Colonic mucosa (tissue), 4 donors: Measurements from ENCODE around the gene PNKD. TPM values are rescaled to one million over a fixed set of nuclear protein-coding genes. Genes with fewer than 3 reads are reported as not detected.

ENCODE experiments used
- DNase-seq: peaks from one replicate; pipeline ENCODE4 v3.0.0-alpha.2; 2020
- H3K27ac ChIP-seq: fragments of 200-600 bp; one replicate; pipeline ENCODE4 v1.8.0; 2021
- H3K27me3 ChIP-seq: fragments of 200-600 bp; one replicate; pipeline ENCODE4 v1.8.0; 2021
- H3K36me3 ChIP-seq: fragments of 200-600 bp; one replicate; pipeline ENCODE4 v1.8.0; 2021
- H3K4me1 ChIP-seq: fragments of 200-600 bp; one replicate; pipeline ENCODE4 v1.8.0; 2021; ENCODE audit warnings: mild to moderate bottlenecking
- H3K4me3 ChIP-seq: fragments of 200-600 bp; one replicate; pipeline ENCODE4 v1.8.0; 2021
- H3K9ac ChIP-seq, 2 donors: one replicate each; pipeline ENCODE4 v1.7.0; 2013; ENCODE audit warnings: control low read depth in 2 of 2, low read depth in 2 of 2, low read length in 2 of 2
- H3K9me3 ChIP-seq: fragments of 200-600 bp; one replicate; pipeline ENCODE4 v1.8.0; 2021
- intact Hi-C: fragments of 100-400 bp; cut with DNase I; formaldehyde crosslinking; loops from one replicate; pipeline ENCODE4 v1.14.1; 2022
- total RNA-seq, 2 donors: library from RNA; stranded (reverse); fragmentation: NEBNext Ultra II Directional in 1 of 2; extraction: Animal tissue kit (Norgen Biotek cat#: 25700) in 1 of 2; gene quantifications; one replicate each; pipeline ENCODE4 v1.2.1, GENCODE V29; 2021
- TF ChIP-seq, protein P1 (sequence below): fragments of 200-600 bp; IDR thresholded peaks from one replicate; pipeline ENCODE4 v1.8.0; 2022; ENCODE audit warnings: antibody characterized with exemption, mild to moderate bottlenecking
- donor health status: healthy.
- donor health status: DM: no; HTN: no; CAD: no.
- donor health status: DM: no; HTN: no; CAD: no.

The PNKD gene
- total RNA-seq, 2 donors from 2014 or later = 109 to 136 TPM

GRCh38 chr2:218244665-218245064 is 25.7 kb upstream of the PNKD start:
- Histone ChIP-seq H3K36me3 (peaks cover 49% of the 10 kb centered on the region), H3K4me3 (no peak overlapping the region), H3K4me1 (no peaks in the 10 kb centered on the region), H3K9ac (no peak overlapping the region), H3K27ac (no peak overlapping the region), H3K9me3 (no peaks in the 10 kb centered on the region), H3K27me3 (no peaks in the 10 kb centered on the region)
- intact Hi-C loops = no loop called here
- TF ChIP-seq, protein P1, sequence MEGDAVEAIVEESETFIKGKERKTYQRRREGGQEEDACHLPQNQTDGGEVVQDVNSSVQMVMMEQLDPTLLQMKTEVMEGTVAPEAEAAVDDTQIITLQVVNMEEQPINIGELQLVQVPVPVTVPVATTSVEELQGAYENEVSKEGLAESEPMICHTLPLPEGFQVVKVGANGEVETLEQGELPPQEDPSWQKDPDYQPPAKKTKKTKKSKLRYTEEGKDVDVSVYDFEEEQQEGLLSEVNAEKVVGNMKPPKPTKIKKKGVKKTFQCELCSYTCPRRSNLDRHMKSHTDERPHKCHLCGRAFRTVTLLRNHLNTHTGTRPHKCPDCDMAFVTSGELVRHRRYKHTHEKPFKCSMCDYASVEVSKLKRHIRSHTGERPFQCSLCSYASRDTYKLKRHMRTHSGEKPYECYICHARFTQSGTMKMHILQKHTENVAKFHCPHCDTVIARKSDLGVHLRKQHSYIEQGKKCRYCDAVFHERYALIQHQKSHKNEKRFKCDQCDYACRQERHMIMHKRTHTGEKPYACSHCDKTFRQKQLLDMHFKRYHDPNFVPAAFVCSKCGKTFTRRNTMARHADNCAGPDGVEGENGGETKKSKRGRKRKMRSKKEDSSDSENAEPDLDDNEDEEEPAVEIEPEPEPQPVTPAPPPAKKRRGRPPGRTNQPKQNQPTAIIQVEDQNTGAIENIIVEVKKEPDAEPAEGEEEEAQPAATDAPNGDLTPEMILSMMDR = no peak
- DNase-seq = no peak

DNA sequence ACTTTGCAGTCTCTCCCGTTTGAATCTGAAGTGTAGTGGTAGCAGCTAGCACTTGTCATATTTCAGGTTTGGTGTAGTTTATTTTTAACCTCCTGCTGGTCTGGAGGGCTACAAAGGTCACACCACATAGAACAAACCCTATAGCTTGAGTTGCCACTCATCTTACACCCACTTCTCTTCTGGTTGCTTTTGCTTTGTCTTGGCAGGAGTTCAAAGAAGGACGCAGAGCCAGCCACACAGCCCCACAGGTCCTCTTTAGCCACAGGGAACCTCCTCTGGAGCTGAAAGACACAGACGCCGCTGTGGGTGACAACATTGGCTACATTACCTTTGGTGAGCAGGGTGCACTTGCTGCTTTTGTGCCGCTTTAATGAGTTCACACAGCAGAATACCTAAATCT is 25.1 kb upstream of the PNKD start:
- TF ChIP-seq, protein P1 = no peak
- no peak overlapping the region for H3K4me3 ChIP-seq
- DNase-seq = no peak
- no peaks in the 10 kb centered on the region for H3K27me3 ChIP-seq
- no peaks in the 10 kb centered on the region for H3K4me1 ChIP-seq
- no peaks in the 10 kb centered on the region for H3K9me3 ChIP-seq
- H3K9ac ChIP-seq = no peak overlapping the region
- no peak overlapping the region for H3K27ac ChIP-seq
- peaks cover 50% of the 10 kb centered on the region for H3K36me3 ChIP-seq
- intact Hi-C loops = no loop called here

DNA sequence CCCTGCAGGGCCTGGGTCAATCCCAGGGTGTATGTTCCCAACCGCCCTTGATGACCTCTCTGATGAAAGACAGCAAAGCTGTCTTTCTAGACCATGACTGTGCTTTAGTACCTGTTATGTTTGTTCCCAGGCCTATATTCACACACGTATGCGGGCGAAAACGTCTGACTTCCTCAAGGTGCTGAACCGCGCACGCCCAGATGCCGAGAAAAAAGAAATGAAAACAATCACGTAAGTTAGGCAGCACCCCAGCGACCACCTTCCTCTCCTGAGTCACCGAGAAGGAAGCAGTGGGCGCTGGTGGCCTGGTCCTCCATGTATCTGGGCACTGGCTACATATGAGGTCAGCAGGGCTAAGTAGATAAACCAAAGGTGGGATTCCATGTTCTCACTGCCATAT is 20.6 kb upstream of the PNKD start:
- no peak overlapping the region for H3K9ac ChIP-seq
- H3K4me1 ChIP-seq = no peaks in the 10 kb centered on the region
- no peaks in the 10 kb centered on the region for H3K9me3 ChIP-seq
- TF ChIP-seq, protein P1 = no peak
- no peak overlapping the region for H3K27ac ChIP-seq
- DNase-seq = no peak
- H3K27me3 ChIP-seq = no peaks in the 10 kb centered on the region
- intact Hi-C loops = no loop called here
- peaks cover 70% of the 10 kb centered on the region for H3K36me3 ChIP-seq
- no peak overlapping the region for H3K4me3 ChIP-seq

- Histone ChIP-seq H3K4me1 (no peaks in the 10 kb centered on the region), H3K4me3 (no peak overlapping the region), H3K27me3 (no peaks in the 10 kb centered on the region), H3K27ac (no peak overlapping the region), H3K36me3 (peaks cover 64% of the 10 kb centered on the region), H3K9me3 (no peaks in the 10 kb centered on the region), H3K9ac (no peak overlapping the region)
- intact Hi-C loops = no loop called here
- no peak for DNase-seq
- TF ChIP-seq, protein P1 = no peak
Measured at GRCh38 chr2:218252509-218253231, 17.6 kb upstream of the PNKD start.

GRCh38 chr2:218253232-218253625 is 17.1 kb upstream of the PNKD start:
- intact Hi-C loops = no loop called here
- TF ChIP-seq, protein P1 = no peak
- Histone ChIP-seq H3K4me1 (no peaks in the 10 kb centered on the region), H3K9ac (no peak overlapping the region), H3K36me3 (peaks cover 64% of the 10 kb centered on the region), H3K4me3 (no peak overlapping the region), H3K9me3 (no peaks in the 10 kb centered on the region), H3K27me3 (no peaks in the 10 kb centered on the region), H3K27ac (no peak overlapping the region)
- DNase-seq = no peak
